ENCODE measurements around the gene PRKN.

GRCh38 chr6:162198076-162198475 is 529.5 kb downstream of the PRKN start:
- no peak for TF ChIP-seq GATA2 (IDR thresholded peaks at IDR 0.05; ENCODE audit: low read depth, low read length)
- no peak for TF ChIP-seq GATA3 (IDR thresholded peaks at IDR 0.05; ENCODE audit: low read depth, low read length)
